Parathyroid adenoma (tissue), 2 donors: Measurements from ENCODE around the gene YJU2.

Experiments used
- H2AFZ ChIP-seq: fragments of 300-600 bp; sonication (generic); one replicate; pipeline ENCODE4 v1.7.0; 2017; ENCODE audit warnings: antibody characterized with exemption, mild to moderate bottlenecking
- H3K27ac ChIP-seq: fragments of 300-600 bp; sonication (generic); one replicate; pipeline ENCODE4 v1.7.0; 2017
- H3K27me3 ChIP-seq: fragments of 300-600 bp; sonication (generic); one replicate; pipeline ENCODE4 v1.7.0; 2017; ENCODE audit warnings: low read length; ENCODE audit not compliant: control insufficient read depth, insufficient read depth
- H3K36me3 ChIP-seq: fragments of 300-600 bp; sonication (generic); one replicate; pipeline ENCODE4 v1.7.0; 2017; ENCODE audit warnings: low read length; ENCODE audit not compliant: control insufficient read depth, insufficient read depth
- H3K4me1 ChIP-seq: fragments of 300-600 bp; sonication (generic); one replicate; pipeline ENCODE4 v1.7.0; 2017; ENCODE audit warnings: control low read depth
- H3K4me2 ChIP-seq: fragments of 300-600 bp; sonication (generic); one replicate; pipeline ENCODE4 v1.7.0; 2017; ENCODE audit warnings: low read length
- H3K4me3 ChIP-seq: fragments of 300-600 bp; sonication (generic); one replicate; pipeline ENCODE4 v1.7.0; 2017; ENCODE audit warnings: low read depth, low read length
- H3K79me2 ChIP-seq: fragments of 300-600 bp; sonication (generic); one replicate; pipeline ENCODE4 v1.7.0; 2017; ENCODE audit warnings: control low read depth
- H3K9ac ChIP-seq: fragments of 300-600 bp; sonication (generic); one replicate; pipeline ENCODE4 v1.7.0; 2017; ENCODE audit warnings: mild to moderate bottlenecking
- H3K9me3 ChIP-seq: fragments of 300-600 bp; sonication (generic); one replicate; pipeline ENCODE4 v1.7.0; 2017; ENCODE audit warnings: low read length; ENCODE audit not compliant: control insufficient read depth
- CTCF ChIP-seq: fragments of 300-600 bp; sonication (generic); IDR thresholded peaks from one replicate; pipeline ENCODE4 v1.7.0; 2017; ENCODE audit warnings: antibody characterized with exemption, mild to moderate bottlenecking
- donor health status: primary hyperparathyroidism.

Gene YJU2

GRCh38 chr19:4302243-4302640 is 55.4 kb downstream of the YJU2 start, which contains the start of gene TMIGD2:
TMIGD2 (minus strand) TSS chr19:4302389; CDS start chr19:4302385, 4 bp downstream.
- no peak within 1 kb of the TSS for H2AFZ ChIP-seq
- no peak within 1 kb of the TSS for H3K27ac ChIP-seq
- H3K9ac ChIP-seq: no peak within 1 kb of the TSS
- no peaks in the 10 kb centered on the region for H3K36me3 ChIP-seq
- H3K27me3 ChIP-seq: no peaks in the 10 kb centered on the region
- TF ChIP-seq CTCF: no peak
- no peak within 1 kb of the TSS for H3K4me2 ChIP-seq
- H3K4me3 ChIP-seq: no peak within 1 kb of the TSS
- no peaks in the 10 kb centered on the region for H3K9me3 ChIP-seq
- H3K4me1 ChIP-seq: no peaks in the 10 kb centered on the region
- no peaks in the 10 kb centered on the region for H3K79me2 ChIP-seq

GRCh38 chr19:4303819-4304537 is 57.1 kb downstream of the YJU2 start:
- TF ChIP-seq CTCF: no peak
- no peak overlapping the region for H3K9ac ChIP-seq
- H3K36me3 ChIP-seq: no peaks in the 10 kb centered on the region
- no peaks in the 10 kb centered on the region for H3K79me2 ChIP-seq
- no peak overlapping the region for H3K4me3 ChIP-seq
- H3K27me3 ChIP-seq: no peaks in the 10 kb centered on the region
- no peak overlapping the region for H2AFZ ChIP-seq
- no peaks in the 10 kb centered on the region for H3K4me1 ChIP-seq
- no peak overlapping the region for H3K27ac ChIP-seq
- H3K9me3 ChIP-seq: no peaks in the 10 kb centered on the region
- no peak overlapping the region for H3K4me2 ChIP-seq

GRCh38 chr19:4304538-4305256 is 57.8 kb downstream of the YJU2 start, which contains the start of gene FSD1:
FSD1 (plus strand) TSS chr19:4304598; CDS start chr19:4304747, 149 bp downstream.
- no peak within 1 kb of the TSS for H3K9ac ChIP-seq
- no peak within 1 kb of the TSS for H3K4me3 ChIP-seq
- no peak within 1 kb of the TSS for H2AFZ ChIP-seq
- TF ChIP-seq CTCF: no peak
- H3K27ac ChIP-seq: no peak within 1 kb of the TSS
- no peaks in the 10 kb centered on the region for H3K9me3 ChIP-seq
- H3K4me1 ChIP-seq: no peaks in the 10 kb centered on the region
- H3K79me2 ChIP-seq: no peaks in the 10 kb centered on the region
- no peaks in the 10 kb centered on the region for H3K27me3 ChIP-seq
- no peak within 1 kb of the TSS for H3K4me2 ChIP-seq
- H3K36me3 ChIP-seq: no peaks in the 10 kb centered on the region

GRCh38 chr19:4305257-4305612 is 58.4 kb downstream of the YJU2 start:
- Histone ChIP-seq H3K9me3 (no peaks in the 10 kb centered on the region), H3K4me2 (no peak overlapping the region), H3K27me3 (no peaks in the 10 kb centered on the region), H3K36me3 (no peaks in the 10 kb centered on the region), H3K9ac (no peak overlapping the region), H3K4me3 (no peak overlapping the region), H3K27ac (no peak overlapping the region), H2AFZ (no peak overlapping the region), H3K79me2 (no peaks in the 10 kb centered on the region), H3K4me1 (no peaks in the 10 kb centered on the region)
- TF ChIP-seq CTCF: no peak
